Measurements from ENCODE around the gene JAKMIP2. TPM values are rescaled to one million over a fixed set of nuclear protein-coding genes. Genes with fewer than 3 reads are reported as not detected.

The JAKMIP2 gene
- total and polyA plus RNA-seq, 2 donors (not counting 3 experiments of a cell fraction or from before 2014, with no cell fraction given) = not detected

- DNase-seq (ENCODE audit: low read depth, low spot score) (peak; percentile 22), FAIRE-seq (no peak)
- peaks cover 3% of the 10 kb centered on the region for H3K4me1 ChIP-seq (ENCODE audit: control insufficient read depth, extremely low read depth, insufficient read depth, low read length)
- H3K79me2 ChIP-seq (ENCODE audit: control insufficient read depth, insufficient read depth, low read length) = no peaks in the 10 kb centered on the region
- POLR2A ChIA-PET = interaction anchor here (1.5 kb wide), 1 partner anchor 106 kb away, joined by 3 read pairs; no protein-coding TSS in a partner anchor
- CTCF ChIA-PET = interaction anchor here (0.6 to 4.4 kb wide), 27 partner anchors 9 to 1018 kb away, joined by 3 to 136 read pairs (median 9); partner anchors contain the start of gene DPYSL3
- no peak overlapping the region for H2AFZ ChIP-seq (ENCODE audit: low read depth, low read length)
- H3K9me3 ChIP-seq (replicated peaks; ENCODE audit: control insufficient read depth, insufficient read depth, low read length) = no peaks in the 10 kb centered on the region
- H3K9ac ChIP-seq (replicated peaks; ENCODE audit: extremely low read depth, insufficient read depth, low read length) = no peak overlapping the region
- no peak overlapping the region for H3K27ac ChIP-seq (ENCODE audit: insufficient read depth, low read depth, low read length)
- H3K36me3 ChIP-seq (ENCODE audit: control insufficient read depth in 2 of 2, extremely low read depth in 1 of 2, insufficient read depth in 2 of 2, low read length in 2 of 2) = no peaks in the 10 kb centered on the region
- dilution Hi-C loops (cut with MboI; ENCODE audit: extremely low pct_ligation_motif_present, low sequenced_read_pairs) = no loop called here
- no peaks in the 10 kb centered on the region for H3K9me1 ChIP-seq (replicated peaks; ENCODE audit: control insufficient read depth, extremely low read depth, insufficient read depth, low read length)
- H3K4me3 ChIP-seq (replicated peaks in 1 of 3; ENCODE audit: insufficient read depth in 1 of 3, low read depth in 1 of 3, low read length in 3 of 3) = no peak overlapping the region
- H3K27me3 ChIP-seq (ENCODE audit: control insufficient read depth in 2 of 2, insufficient read depth in 2 of 2, low read length in 2 of 2) = peaks cover 0 to 1% of the 10 kb centered on the region in 2 experiments
- intact Hi-C loops (cut with micrococcal nuclease) = loop anchor here (1.0 to 5.0 kb wide), 10 partner anchors 19 to 335 kb away; partner anchors contain the start of gene DPYSL3
- TF ChIP-seq MAX (IDR thresholded peaks at IDR 0.05; ENCODE audit: insufficient read depth, insufficient read length) (no peak), POLR2AphosphoS5 (IDR thresholded peaks at IDR 0.05; ENCODE audit: insufficient read depth, low read depth, low read length) (no peak), CTCF (IDR thresholded peaks at IDR 0.05; ENCODE audit: extremely low read depth in 1 of 2, insufficient read depth in 1 of 2, low read depth in 1 of 2, low read length in 2 of 2) (peak in 1 of 2 donors; percentile 16), MYC (IDR thresholded peaks at IDR 0.05; ENCODE audit: low read depth, low read length) (no peak), POLR2A (IDR thresholded peaks at IDR 0.05; ENCODE audit: low read depth, low read length) (no peak), EZH2 (IDR thresholded peaks at IDR 0.05; ENCODE audit: borderline replicate concordance, low read depth, low read length, severe bottlenecking) (no peak)
- no peak overlapping the region for H3K4me2 ChIP-seq (ENCODE audit: insufficient read depth, low read length)
- no peaks in the 10 kb centered on the region for H4K20me1 ChIP-seq (replicated peaks; ENCODE audit: control insufficient read depth, extremely low read depth, insufficient read depth, low read length)
- no TSS peak for BruUV-seq (replicated peaks)
Observed at GRCh38 chr5:147559749-147560148, 222.8 kb downstream of the JAKMIP2 start.
